Endothelial cell of umbilical vein (primary cell): ENCODE measurements around the gene FAM241B.

Experiments
- CTCF ChIP-seq, 2 donors: IDR thresholded peaks; 1 replicate in 1 of 2; 2 replicates in 1 of 2; pipeline ENCODE4 v1.5.1; 2011; ENCODE audit warnings: low read length in 2 of 2, mild to moderate bottlenecking in 2 of 2, moderate library complexity in 2 of 2, control low read depth in 1 of 2, inconsistent platforms in 1 of 2, low read depth in 1 of 2; ENCODE audit not compliant: insufficient read depth in 1 of 2; ENCODE audit errors: extremely low read depth in 1 of 2
- FOS ChIP-seq: IDR thresholded peaks from 2 replicates; pipeline ENCODE4 v1.6.1; 2011; ENCODE audit warnings: mild to moderate bottlenecking, low read length, moderate library complexity, borderline replicate concordance; ENCODE audit not compliant: insufficient read depth
- GATA2 ChIP-seq: IDR thresholded peaks from 2 replicates; pipeline ENCODE4 v1.7.0; 2011; ENCODE audit warnings: low read depth, mild to moderate bottlenecking, moderate library complexity, mixed read lengths, low read length; ENCODE audit not compliant: insufficient read length, insufficient read depth
- JUN ChIP-seq: IDR thresholded peaks from 2 replicates; pipeline ENCODE4 v1.6.1; 2011; ENCODE audit warnings: borderline replicate concordance, low read depth; ENCODE audit not compliant: insufficient read length, insufficient read depth
- MAX ChIP-seq: IDR thresholded peaks from 2 replicates; pipeline ENCODE4 v1.6.1; 2011; ENCODE audit not compliant: insufficient read depth, insufficient read length
- POLR2A ChIP-seq: IDR thresholded peaks from 2 replicates; pipeline ENCODE4 v1.6.1; 2012; ENCODE audit warnings: low read depth, mild to moderate bottlenecking, control low read depth, low read length
- POLR2AphosphoS5 ChIP-seq: IDR thresholded peaks from 2 replicates; pipeline ENCODE4 v1.6.1; 2012; ENCODE audit warnings: low read depth, mild to moderate bottlenecking, control low read depth, low read length, moderate library complexity; ENCODE audit not compliant: insufficient read depth

- TF ChIP-seq CTCF (IDR thresholded peaks at IDR 0.05; ENCODE audit: extremely low read depth in 1 of 2, insufficient read depth in 1 of 2, low read depth in 1 of 2, low read length in 2 of 2) (no peak), JUN (no peak), POLR2AphosphoS5 (no peak), POLR2A (no peak), GATA2 (no peak), FOS (no peak), MAX (no peak)
Measured at GRCh38 chr10:69584624-69585023, 45.4 kb upstream of the FAM241B start.
